ENCODE measurements around the gene NFX1.

DNA sequence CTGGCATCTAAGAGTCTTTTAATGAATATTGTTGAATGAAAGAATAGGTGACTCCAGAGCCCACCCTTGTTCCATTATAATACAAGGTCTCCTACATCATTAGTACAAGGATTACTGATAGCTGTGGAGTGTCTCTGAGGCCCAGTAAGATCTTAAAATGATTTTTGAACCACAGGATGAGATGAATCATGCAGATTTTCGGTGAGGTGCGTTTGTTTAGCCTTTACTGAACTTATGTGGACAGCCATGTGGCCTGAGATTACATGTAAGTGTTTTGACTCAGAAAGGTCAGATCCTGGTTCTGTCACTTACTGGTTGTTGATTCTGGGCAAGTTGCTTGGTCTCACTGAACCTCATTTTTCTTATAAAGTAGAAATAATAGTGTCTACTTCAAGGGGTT lies 21.6 kb downstream of the NFX1 start:
- no peak for TF ChIP-seq GATA2 (IDR thresholded peaks at IDR 0.05; ENCODE audit: low read depth, low read length)
- no peak for TF ChIP-seq GATA3 (IDR thresholded peaks at IDR 0.05; ENCODE audit: low read depth, low read length)

Measured in SH-SY5Y (cell line).